CD14-positive monocyte (primary cell): Measurements from ENCODE around the gene AP2S1. TPM values are rescaled to one million over a fixed set of nuclear protein-coding genes. Genes with fewer than 3 reads are reported as not detected.

ENCODE experiments used
- DNase-seq, 3 donors: peaks; one replicate each; pipeline ENCODE4 v3.0.0-alpha.2; 2011 to 2022
- H2AFZ ChIP-seq: 2 replicates; pipeline ENCODE4 v1.6.0; 2012; ENCODE audit warnings: mild to moderate bottlenecking, low read depth, low read length, inconsistent platforms; ENCODE audit not compliant: insufficient read depth, poor library complexity, severe bottlenecking
- H3K27ac ChIP-seq, 2 donors: 1 replicate in 1 of 2; 2 replicates in 1 of 2; pipeline ENCODE4 v1.5.1; 2012 to 2013; ENCODE audit warnings: low read length in 2 of 2, control low read depth in 1 of 2, inconsistent platforms in 1 of 2, low read depth in 1 of 2, mild to moderate bottlenecking in 1 of 2
- H3K27me3 ChIP-seq, 2 donors: one replicate each; pipeline versions ENCODE4 v1.6.0 to v1.6.1; 2011 to 2013; ENCODE audit warnings: low read length in 2 of 2; ENCODE audit not compliant: control insufficient read depth in 2 of 2, insufficient read depth in 2 of 2
- H3K36me3 ChIP-seq, 2 donors: replicated peaks in 1 of 2; 1 replicate in 1 of 2; 2 replicates in 1 of 2; pipeline versions ENCODE4 v1.5.1 to v1.6.1; 2012 to 2013; ENCODE audit warnings: low read length in 2 of 2, control low read depth in 1 of 2, inconsistent platforms in 1 of 2, mild to moderate bottlenecking in 1 of 2; ENCODE audit not compliant: insufficient read depth in 2 of 2, control insufficient read depth in 1 of 2
- H3K4me1 ChIP-seq, 2 donors: 1 replicate in 1 of 2; 2 replicates in 1 of 2; pipeline versions ENCODE4 v1.5.1 to v1.6.1; 2012 to 2013; ENCODE audit warnings: low read length in 2 of 2, control low read depth in 1 of 2, inconsistent platforms in 1 of 2, mild to moderate bottlenecking in 1 of 2, moderate library complexity in 1 of 2; ENCODE audit not compliant: insufficient read depth in 2 of 2, control insufficient read depth in 1 of 2
- H3K4me2 ChIP-seq: replicated peaks from 2 replicates; pipeline ENCODE3; 2012; ENCODE audit warnings: low read length, moderate library complexity, mild to moderate bottlenecking; ENCODE audit not compliant: poor library complexity, severe bottlenecking; ENCODE audit errors: extremely low read depth
- H3K4me3 ChIP-seq, 3 experiments: fragments of 200-600 bp in 1 of 3; sonication (generic) in 1 of 3; replicated peaks in 1 of 3; 1 replicate in 2 of 3; 2 replicates in 1 of 3; pipeline ENCODE4 v1.5.1; 2011 to 2013; ENCODE audit warnings: low read length in 3 of 3, mild to moderate bottlenecking in 3 of 3, control low read depth in 2 of 3, low read depth in 2 of 3, inconsistent platforms in 1 of 3, moderate library complexity in 1 of 3
- H3K79me2 ChIP-seq: 2 replicates; pipeline ENCODE4 v1.6.0; 2012; ENCODE audit warnings: mild to moderate bottlenecking, control low read depth, inconsistent platforms, low read length, moderate library complexity; ENCODE audit not compliant: insufficient read depth
- H3K9ac ChIP-seq: 2 replicates; pipeline ENCODE4 v1.6.0; 2017; ENCODE audit warnings: low read length, mild to moderate bottlenecking; ENCODE audit not compliant: insufficient read depth, poor library complexity, severe bottlenecking
- H3K9me3 ChIP-seq, 2 donors: replicated peaks in 1 of 2; 1 replicate in 1 of 2; 2 replicates in 1 of 2; pipeline versions ENCODE4 v1.5.1 to v1.6.1; 2012 to 2013; ENCODE audit warnings: low read length in 2 of 2, control low read depth in 1 of 2; ENCODE audit not compliant: control insufficient read depth in 1 of 2, insufficient read depth in 1 of 2
- H4K20me1 ChIP-seq: 2 replicates; pipeline ENCODE4 v1.6.0; 2012; ENCODE audit warnings: mild to moderate bottlenecking, low read length, control low read depth, moderate library complexity; ENCODE audit not compliant: insufficient read depth
- H3K27ac Mint-ChIP-seq, 7 donors: one replicate each; pipeline ENCODE4 v1.8.0; 2020; ENCODE audit warnings: mild to moderate bottlenecking in 7 of 7, mixed read lengths in 7 of 7, moderate library complexity in 6 of 7, inconsistent platforms in 2 of 7
- H3K27me3 Mint-ChIP-seq, 3 donors: one replicate each; pipeline ENCODE4 v1.8.0; 2021 to 2022; ENCODE audit warnings: low read depth in 3 of 3, mild to moderate bottlenecking in 3 of 3, mixed read lengths in 3 of 3, moderate library complexity in 3 of 3, inconsistent platforms in 1 of 3
- H3K36me3 Mint-ChIP-seq, 2 donors: one replicate each; pipeline ENCODE4 v1.8.0; 2020; ENCODE audit warnings: mixed read lengths in 2 of 2, inconsistent platforms in 1 of 2, mild to moderate bottlenecking in 1 of 2
- H3K4me1 Mint-ChIP-seq: one replicate; pipeline ENCODE4 v1.8.0; 2020; ENCODE audit warnings: mild to moderate bottlenecking, mixed read lengths
- H3K4me3 Mint-ChIP-seq, 2 donors: one replicate each; pipeline ENCODE4 v1.8.0; 2020; ENCODE audit warnings: mild to moderate bottlenecking in 2 of 2, mixed read lengths in 2 of 2, moderate library complexity in 1 of 2
- H3K9me3 Mint-ChIP-seq, 7 donors: one replicate each; pipeline ENCODE4 v1.8.0; 2020 to 2022; ENCODE audit warnings: mixed read lengths in 7 of 7, mild to moderate bottlenecking in 6 of 7, moderate library complexity in 6 of 7, inconsistent platforms in 2 of 7
- CTCF ChIP-seq: fragments of 200-600 bp; IDR thresholded peaks from one replicate; pipeline ENCODE4 v1.8.0; 2022; ENCODE audit warnings: antibody characterized with exemption, mild to moderate bottlenecking
- WGBS: methylation state at CpG from one replicate; pipeline ENCODE4 v1.1.5; 2013; ENCODE audit warnings: missing lambda C conversion rate; ENCODE audit not compliant: insufficient coverage; 5-methylcytosine and 5-hydroxymethylcytosine counted together
- intact Hi-C, 2 donors: fragments of 100-400 bp; cut with micrococcal nuclease; formaldehyde crosslinking; loops; one replicate each; pipeline versions ENCODE4 v1.15.0 to v1.15.1; 2023
- polyA plus RNA-seq, 3 donors: library from polyadenylated mRNA; depleted of rRNA in 1 of 3; unstranded in 2 of 3; stranded (reverse) in 1 of 3; fragments of 300-500 nt in 2 of 3; fragments of >200 nt in 1 of 3; fragmentation: Illumina TruSeq in 2 of 3; gene quantifications; 1 replicate in 2 of 3; 2 replicates in 1 of 3; pipeline ENCODE4 v1.2.3, GENCODE V29; 2012 to 2021

The AP2S1 gene
- polyA plus RNA-seq, 3 donors, result 123 to 194 (median 170) TPM

- 10% methylated on average over 2 of the region's 5 CpGs for WGBS
- Mint-ChIP-seq H3K27me3 (peaks cover 0 to 12% (median 3%) of the 10 kb centered on the region in 3 donors), H3K4me1 (peaks cover 12% of the 10 kb centered on the region)
Observed at GRCh38 chr19:46791944-46792343, 58.7 kb downstream of the AP2S1 start.

GRCh38 chr19:46789371-46789770, 61.3 kb downstream of the AP2S1 start:
- intact Hi-C loops, result loop anchor here (5.0 kb wide), 2 partner anchors 63 to 323 kb away; partner anchors contain the start of genes AP2S1 (in 1 of the 2) and ZC3H4 (in 1 of the 2)

More at GRCh38 chr19:46791944-46792343, 58.7 kb downstream of the AP2S1 start:
- Histone ChIP-seq H3K4me3 (no peak overlapping the region), H2AFZ (no peak overlapping the region), H3K9ac (no peak overlapping the region), H4K20me1 (peaks cover 13% of the 10 kb centered on the region), H3K79me2 (peaks cover 15% of the 10 kb centered on the region), H3K9me3 (no peaks in the 10 kb centered on the region), H3K27ac (no peak overlapping the region), H3K4me2 (no peak overlapping the region), H3K36me3 (no peaks in the 10 kb centered on the region), H3K27me3 (no peaks in the 10 kb centered on the region), H3K4me1 (peaks cover 6 to 15% of the 10 kb centered on the region in 2 donors)
- H3K36me3 Mint-ChIP-seq, result no peaks in the 10 kb centered on the region
- H3K4me3 Mint-ChIP-seq, result no peak overlapping the region
- peaks cover 0 to 5% (median 0%) of the 10 kb centered on the region in 7 donors for H3K9me3 Mint-ChIP-seq
- intact Hi-C loops, result loop anchor here in 1 of 2 donors (5.0 kb wide), 1 partner anchor 35 kb away; no protein-coding TSS in a partner anchor
- H3K27ac Mint-ChIP-seq, result no peak overlapping the region
- TF ChIP-seq CTCF, result no peak
- DNase-seq, result no peak

More at GRCh38 chr19:46789371-46789770, 61.3 kb downstream of the AP2S1 start:
- Histone ChIP-seq H4K20me1 (peaks cover 36% of the 10 kb centered on the region), H3K4me3 (no peak overlapping the region), H3K36me3 (no peaks in the 10 kb centered on the region), H2AFZ (no peak overlapping the region), H3K9me3 (no peaks in the 10 kb centered on the region), H3K27me3 (no peaks in the 10 kb centered on the region), H3K4me1 (peaks cover 29 to 40% of the 10 kb centered on the region in 2 donors), H3K79me2 (peaks cover 41% of the 10 kb centered on the region), H3K9ac (no peak overlapping the region), H3K27ac (no peak overlapping the region), H3K4me2 (no peak overlapping the region)
- H3K27me3 Mint-ChIP-seq, result peaks cover 0 to 3% (median 3%) of the 10 kb centered on the region in 3 donors
- DNase-seq, result no peak
- no peak for TF ChIP-seq CTCF
- 94% methylated on average over 6 of the region's 8 CpGs for WGBS
- H3K4me1 Mint-ChIP-seq, result peaks cover 33% of the 10 kb centered on the region
- peaks cover 0 to 4% of the 10 kb centered on the region in 2 donors for H3K36me3 Mint-ChIP-seq
- no peak overlapping the region for H3K27ac Mint-ChIP-seq
- H3K9me3 Mint-ChIP-seq, result no peaks in the 10 kb centered on the region
- no peak overlapping the region for H3K4me3 Mint-ChIP-seq
